ENCODE data around the gene LIAS. TPM values are rescaled to one million over a fixed set of nuclear protein-coding genes. Genes with fewer than 3 reads are reported as not detected.
"Not testable (repeated sequence)": the region's sequence is repeated elsewhere in the genome, so short reads cannot be mapped to it uniquely, and the experiment has no call there.

The LIAS gene
- total RNA-seq, 2 donors from 2014 or later, result 4.9 to 15.3 TPM

- DNase-seq, result no peak
- H3K4me3 ChIP-seq, result no peak overlapping the region
- no peaks in the 10 kb centered on the region for H3K27me3 ChIP-seq
- no peaks in the 10 kb centered on the region for H3K9me3 ChIP-seq
- no peak for ATAC-seq
- H3K27ac ChIP-seq, result no peak overlapping the region
- TF ChIP-seq POLR2A (IDR thresholded peaks at IDR 0.05) (no peak), CTCF (IDR thresholded peaks at IDR 0.05) (no peak)
- H3K36me3 ChIP-seq (replicated peaks in 1 of 2; ENCODE audit: insufficient read depth in 1 of 2, low read depth in 2 of 2), result peaks cover 35 to 57% of the 10 kb centered on the region in 2 donors
- intact Hi-C loops (cut with DNase I), result no loop called here
- H3K4me1 ChIP-seq, result no peaks in the 10 kb centered on the region
- WGBS, 2 donors, result 79 to 82% methylated on average over 2 of the region's 2 CpGs
These were observed 45.7 kb downstream of the LIAS start for GRCh38 chr4:39504538-39504937.

- H3K36me3 ChIP-seq (replicated peaks in 1 of 2; ENCODE audit: insufficient read depth in 1 of 2, low read depth in 2 of 2), result peaks cover 41 to 64% of the 10 kb centered on the region in 2 donors
- no peak overlapping the region for H3K27ac ChIP-seq
- H3K4me1 ChIP-seq, result no peaks in the 10 kb centered on the region
- no peak for TF ChIP-seq CTCF (IDR thresholded peaks at IDR 0.05)
- TF ChIP-seq POLR2A (IDR thresholded peaks at IDR 0.05), result no peak
- ATAC-seq, result no peak
- H3K27me3 ChIP-seq, result no peaks in the 10 kb centered on the region
- H3K4me3 ChIP-seq, result no peak overlapping the region
- WGBS, 2 donors, result 47 to 49% methylated on average over 1 of the region's 1 CpG
- intact Hi-C loops (cut with DNase I), result no loop called here
- DNase-seq, result no peak
- no peaks in the 10 kb centered on the region for H3K9me3 ChIP-seq
These were observed 46.7 kb downstream of the LIAS start for GRCh38 chr4:39505581-39505980.

- Histone ChIP-seq H3K4me1 (peaks cover 10% of the 10 kb centered on the region), H3K9me3 (no peaks in the 10 kb centered on the region), H3K36me3 (replicated peaks in 1 of 2; ENCODE audit: insufficient read depth in 1 of 2, low read depth in 2 of 2) (peaks cover 18 to 36% of the 10 kb centered on the region in 2 donors), H3K27ac (no peak overlapping the region), H3K27me3 (no peaks in the 10 kb centered on the region), H3K4me3 (no peak overlapping the region)
- TF ChIP-seq CTCF (IDR thresholded peaks at IDR 0.05) (no peak), POLR2A (IDR thresholded peaks at IDR 0.05) (no peak)
- no peak for ATAC-seq
- intact Hi-C loops (cut with DNase I), result no loop called here
- DNase-seq, result no peak
- 95% methylated on average over 5 of the region's 5 CpGs for WGBS, 2 donors
These were observed 51.6 kb downstream of the LIAS start for GRCh38 chr4:39510348-39510929.

- H3K4me3 ChIP-seq; intact Hi-C loops (cut with DNase I); DNase-seq; H3K27me3 ChIP-seq; H3K9me3 ChIP-seq; ATAC-seq: not testable (repeated sequence)
- Histone ChIP-seq H3K36me3 (replicated peaks in 1 of 2; ENCODE audit: insufficient read depth in 1 of 2, low read depth in 2 of 2) (peaks cover 12 to 15% of the 10 kb centered on the region in 2 donors), H3K4me1 (peaks cover 24% of the 10 kb centered on the region), H3K27ac (peak overlapping the region in 3 of 4 donors; percentile 65 to 83 (median 66))
- TF ChIP-seq POLR2A (IDR thresholded peaks at IDR 0.05), result peak in 1 of 3 donors; percentile 5
- WGBS, 2 donors, result 90 to 100% methylated on average over 1 of the region's 1 CpG
These were observed 55.4 kb downstream of the LIAS start for GRCh38 chr4:39514266-39514665.

- H3K9me3 ChIP-seq, result no peaks in the 10 kb centered on the region
- DNase-seq, result peak; percentile 70 to 86 (median 78)
- H3K36me3 ChIP-seq (replicated peaks in 1 of 2; ENCODE audit: insufficient read depth in 1 of 2, low read depth in 2 of 2), result peaks cover 5 to 9% of the 10 kb centered on the region in 2 donors
- intact Hi-C loops (cut with DNase I), result no loop called here
- no peak overlapping the region for H3K4me3 ChIP-seq
- no peaks in the 10 kb centered on the region for H3K27me3 ChIP-seq
- peak; percentile 97 for ATAC-seq
- TF ChIP-seq POLR2A (IDR thresholded peaks at IDR 0.05) (no peak), CTCF (IDR thresholded peaks at IDR 0.05) (no peak)
- WGBS, 2 donors, result 34 to 36% methylated on average over 4 of the region's 4 CpGs
- peaks cover 28% of the 10 kb centered on the region for H3K4me1 ChIP-seq
- H3K27ac ChIP-seq, result peak overlapping the region; percentile 65 to 83 (median 72)
These were observed 56.1 kb downstream of the LIAS start for GRCh38 chr4:39514888-39515401.

Measured in body of pancreas (tissue), 4 donors.